HL-60 (cell line): Measurements from ENCODE around the gene SYNPO2.

Experiments
- DNase-seq, 2 experiments: peaks; one replicate each; pipeline ENCODE4 v3.0.0-alpha.2; 2010 to 2020; ENCODE audit warnings: low read depth in 1 of 2, low spot score in 1 of 2
- H3K27ac ChIP-seq: fragments of 250-450 bp; sonication (Bioruptor Pico); replicated peaks from 2 replicates; pipeline ENCODE4 v1.5.1; 2020; ENCODE audit warnings: mild to moderate bottlenecking, moderate library complexity
- H3K27me3 ChIP-seq: fragments of 250-450 bp; sonication (Bioruptor Pico); 2 replicates; pipeline ENCODE4 v1.5.1; 2021; ENCODE audit warnings: mild to moderate bottlenecking, moderate library complexity; ENCODE audit not compliant: insufficient read depth, poor library complexity, severe bottlenecking
- H3K4me3 ChIP-seq: replicated peaks from 2 replicates; pipeline ENCODE4 v1.5.1; 2011; ENCODE audit warnings: mild to moderate bottlenecking, control low read depth, low read length; ENCODE audit not compliant: insufficient read depth
- GABPA ChIP-seq: IDR thresholded peaks from 2 replicates; pipeline ENCODE4 v1.6.1; 2012; ENCODE audit warnings: low read depth
- POLR2AphosphoS5 ChIP-seq: IDR thresholded peaks from 2 replicates; pipeline ENCODE4 v1.6.1; 2012; ENCODE audit warnings: low read depth
- SPI1 ChIP-seq: IDR thresholded peaks from 2 replicates; pipeline ENCODE4 v1.6.1; 2012; ENCODE audit warnings: low read depth, mild to moderate bottlenecking, borderline replicate concordance
- TF ChIP-seq, protein P1 (sequence below): IDR thresholded peaks from 2 replicates; pipeline ENCODE4 v1.6.1; 2012; ENCODE audit warnings: low read depth; ENCODE audit not compliant: insufficient replicate concordance
- TF ChIP-seq, protein P2 (sequence below): IDR thresholded peaks from one replicate; pipeline ENCODE4 v1.5.1; 2011; ENCODE audit warnings: low read length, control low read depth, inconsistent platforms; ENCODE audit not compliant: insufficient read depth

Gene SYNPO2

DNA sequence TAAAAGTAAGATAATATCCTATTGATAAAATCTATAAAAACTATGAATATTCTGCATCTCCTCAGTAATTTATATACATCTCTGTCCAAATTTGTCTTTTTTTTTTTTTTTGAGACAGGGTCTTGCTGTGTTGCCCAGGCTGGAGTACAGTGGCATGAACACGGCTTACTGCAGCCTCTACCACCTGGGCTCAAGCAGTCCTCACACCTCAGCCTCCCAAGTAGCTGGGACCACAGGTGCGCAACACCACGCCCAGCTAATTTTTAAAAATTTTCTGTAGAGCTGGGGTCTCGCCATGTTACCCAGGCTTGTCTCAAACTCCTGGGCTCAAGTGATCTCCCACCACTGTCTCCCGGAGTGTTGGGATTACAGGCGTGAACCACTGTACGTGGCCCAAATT is 40.4 kb upstream of the SYNPO2 start:
- H3K4me3 ChIP-seq, result no peak overlapping the region
- H3K27ac ChIP-seq, result no peak overlapping the region
- TF ChIP-seq, protein P1, sequence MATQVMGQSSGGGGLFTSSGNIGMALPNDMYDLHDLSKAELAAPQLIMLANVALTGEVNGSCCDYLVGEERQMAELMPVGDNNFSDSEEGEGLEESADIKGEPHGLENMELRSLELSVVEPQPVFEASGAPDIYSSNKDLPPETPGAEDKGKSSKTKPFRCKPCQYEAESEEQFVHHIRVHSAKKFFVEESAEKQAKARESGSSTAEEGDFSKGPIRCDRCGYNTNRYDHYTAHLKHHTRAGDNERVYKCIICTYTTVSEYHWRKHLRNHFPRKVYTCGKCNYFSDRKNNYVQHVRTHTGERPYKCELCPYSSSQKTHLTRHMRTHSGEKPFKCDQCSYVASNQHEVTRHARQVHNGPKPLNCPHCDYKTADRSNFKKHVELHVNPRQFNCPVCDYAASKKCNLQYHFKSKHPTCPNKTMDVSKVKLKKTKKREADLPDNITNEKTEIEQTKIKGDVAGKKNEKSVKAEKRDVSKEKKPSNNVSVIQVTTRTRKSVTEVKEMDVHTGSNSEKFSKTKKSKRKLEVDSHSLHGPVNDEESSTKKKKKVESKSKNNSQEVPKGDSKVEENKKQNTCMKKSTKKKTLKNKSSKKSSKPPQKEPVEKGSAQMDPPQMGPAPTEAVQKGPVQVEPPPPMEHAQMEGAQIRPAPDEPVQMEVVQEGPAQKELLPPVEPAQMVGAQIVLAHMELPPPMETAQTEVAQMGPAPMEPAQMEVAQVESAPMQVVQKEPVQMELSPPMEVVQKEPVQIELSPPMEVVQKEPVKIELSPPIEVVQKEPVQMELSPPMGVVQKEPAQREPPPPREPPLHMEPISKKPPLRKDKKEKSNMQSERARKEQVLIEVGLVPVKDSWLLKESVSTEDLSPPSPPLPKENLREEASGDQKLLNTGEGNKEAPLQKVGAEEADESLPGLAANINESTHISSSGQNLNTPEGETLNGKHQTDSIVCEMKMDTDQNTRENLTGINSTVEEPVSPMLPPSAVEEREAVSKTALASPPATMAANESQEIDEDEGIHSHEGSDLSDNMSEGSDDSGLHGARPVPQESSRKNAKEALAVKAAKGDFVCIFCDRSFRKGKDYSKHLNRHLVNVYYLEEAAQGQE, result no peak
- TF ChIP-seq SPI1 (no peak), POLR2AphosphoS5 (no peak)
- H3K27me3 ChIP-seq, result no peaks in the 10 kb centered on the region
- no peak for DNase-seq

DNA sequence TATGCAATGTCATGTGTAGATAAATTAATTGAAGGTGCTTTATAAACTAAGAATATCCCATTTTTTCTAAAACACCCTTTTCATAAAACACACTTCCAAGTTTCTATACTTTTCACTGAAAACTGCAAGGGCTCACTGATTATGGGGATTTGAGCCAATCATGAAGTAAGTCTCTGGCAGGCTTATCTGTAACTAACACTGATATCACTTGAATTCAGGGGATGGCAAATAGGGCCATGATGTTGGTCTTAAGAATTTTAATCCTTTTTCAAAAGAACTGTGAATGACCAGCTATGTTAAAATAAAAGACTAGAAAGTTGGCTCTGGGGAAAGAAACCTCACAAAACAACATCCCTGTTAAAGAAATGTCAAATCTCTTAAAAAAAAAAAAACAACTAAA is 39.8 kb upstream of the SYNPO2 start:
- Histone ChIP-seq H3K4me3 (no peak overlapping the region), H3K27me3 (no peaks in the 10 kb centered on the region), H3K27ac (no peak overlapping the region)
- TF ChIP-seq, protein P1, result no peak
- no peak for DNase-seq

DNA sequence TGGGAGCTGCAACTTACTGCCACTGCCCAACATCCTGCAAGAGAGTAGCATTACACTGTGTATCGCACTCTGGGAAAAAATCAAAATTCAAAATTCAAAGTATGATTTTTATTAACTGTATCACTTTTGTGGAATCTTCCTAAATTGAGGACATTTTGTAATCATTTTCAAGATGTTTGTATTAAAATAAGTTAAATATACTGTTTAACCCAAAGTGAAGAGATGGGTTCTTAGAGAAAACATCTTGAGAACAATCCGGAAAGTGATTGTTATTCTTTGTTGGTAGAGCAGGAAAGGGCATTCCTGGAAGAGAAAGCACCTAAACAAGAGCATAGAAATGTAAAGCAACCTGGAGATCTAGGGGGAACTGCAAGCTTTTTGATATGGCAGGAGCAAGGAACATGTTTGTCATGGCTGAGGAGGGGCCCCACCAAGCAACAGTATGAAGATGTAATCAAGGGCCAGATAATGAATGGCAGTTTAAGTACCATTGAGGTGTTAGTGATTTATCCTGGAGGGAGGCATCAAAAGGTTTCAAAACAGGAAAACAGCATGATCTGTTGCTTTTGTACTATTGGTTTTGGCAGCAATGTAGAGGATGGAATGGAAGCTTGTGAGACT is 38.7 kb upstream of the SYNPO2 start:
- TF ChIP-seq, protein P1, result no peak
- TF ChIP-seq POLR2AphosphoS5 (no peak), SPI1 (no peak), GABPA (no peak)
- TF ChIP-seq, protein P2, sequence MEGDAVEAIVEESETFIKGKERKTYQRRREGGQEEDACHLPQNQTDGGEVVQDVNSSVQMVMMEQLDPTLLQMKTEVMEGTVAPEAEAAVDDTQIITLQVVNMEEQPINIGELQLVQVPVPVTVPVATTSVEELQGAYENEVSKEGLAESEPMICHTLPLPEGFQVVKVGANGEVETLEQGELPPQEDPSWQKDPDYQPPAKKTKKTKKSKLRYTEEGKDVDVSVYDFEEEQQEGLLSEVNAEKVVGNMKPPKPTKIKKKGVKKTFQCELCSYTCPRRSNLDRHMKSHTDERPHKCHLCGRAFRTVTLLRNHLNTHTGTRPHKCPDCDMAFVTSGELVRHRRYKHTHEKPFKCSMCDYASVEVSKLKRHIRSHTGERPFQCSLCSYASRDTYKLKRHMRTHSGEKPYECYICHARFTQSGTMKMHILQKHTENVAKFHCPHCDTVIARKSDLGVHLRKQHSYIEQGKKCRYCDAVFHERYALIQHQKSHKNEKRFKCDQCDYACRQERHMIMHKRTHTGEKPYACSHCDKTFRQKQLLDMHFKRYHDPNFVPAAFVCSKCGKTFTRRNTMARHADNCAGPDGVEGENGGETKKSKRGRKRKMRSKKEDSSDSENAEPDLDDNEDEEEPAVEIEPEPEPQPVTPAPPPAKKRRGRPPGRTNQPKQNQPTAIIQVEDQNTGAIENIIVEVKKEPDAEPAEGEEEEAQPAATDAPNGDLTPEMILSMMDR, result no peak
- Histone ChIP-seq H3K4me3 (no peak overlapping the region), H3K27me3 (no peaks in the 10 kb centered on the region), H3K27ac (no peak overlapping the region)
- DNase-seq, result no peak

DNA sequence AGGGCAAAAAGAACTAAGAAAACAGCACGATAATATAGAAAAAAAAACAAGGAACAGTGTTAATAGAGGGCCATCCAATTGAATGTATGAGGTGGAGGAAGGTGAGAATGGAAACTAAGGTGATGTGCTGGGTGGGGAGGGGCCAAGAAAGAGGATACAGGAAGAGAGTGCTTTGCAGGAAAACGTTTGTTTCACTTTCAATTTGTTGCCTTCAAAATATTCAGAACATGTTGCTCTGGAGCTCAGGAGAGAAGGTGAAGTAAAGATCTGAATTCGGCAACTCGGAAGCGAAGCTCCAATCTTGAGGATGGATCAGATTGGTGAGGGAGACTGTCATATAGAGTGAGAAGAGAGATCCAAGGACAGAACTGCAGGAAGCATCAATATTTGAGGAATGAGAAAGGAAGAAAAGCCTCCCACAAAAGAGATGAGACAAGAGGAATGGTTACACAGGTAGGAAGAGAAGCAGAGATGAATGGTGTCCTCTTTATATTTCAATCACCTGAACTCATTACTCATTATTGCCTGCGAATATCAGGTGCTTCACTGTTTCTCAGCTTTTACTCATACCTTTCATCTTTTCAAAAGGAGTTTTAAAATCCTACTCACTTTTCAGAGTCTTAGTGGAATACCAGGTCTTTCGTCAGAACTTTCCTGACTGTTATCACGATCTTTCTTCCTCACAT is 38.0 kb upstream of the SYNPO2 start:
- no peak overlapping the region for H3K4me3 ChIP-seq
- no peaks in the 10 kb centered on the region for H3K27me3 ChIP-seq
- DNase-seq, result no peak
- no peak overlapping the region for H3K27ac ChIP-seq
- TF ChIP-seq SPI1 (no peak), POLR2AphosphoS5 (no peak), GABPA (no peak)
- TF ChIP-seq, protein P2, result no peak
- TF ChIP-seq, protein P1, result no peak
